SU-DHL-6 (cell line): ENCODE measurements around the gene FBXO24.

Experiments used
- CTCF ChIP-seq: fragments of 200-600 bp; sonication (generic); IDR thresholded peaks from one replicate; pipeline ENCODE4 v1.5.1; 2017; ENCODE audit warnings: antibody characterized with exemption, mild to moderate bottlenecking, low read length, moderate library complexity; ENCODE audit not compliant: insufficient read depth, poor library complexity, severe bottlenecking
- EZH2phosphoT487 ChIP-seq: fragments of 200-600 bp; sonication (generic), shearing (Covaris generic); conservative IDR thresholded peaks from 2 replicates; pipeline ENCODE4 v1.6.1; 2018; ENCODE audit warnings: mild to moderate bottlenecking, antibody characterized with exemption, low read length, moderate library complexity, mixed read lengths

DNA sequence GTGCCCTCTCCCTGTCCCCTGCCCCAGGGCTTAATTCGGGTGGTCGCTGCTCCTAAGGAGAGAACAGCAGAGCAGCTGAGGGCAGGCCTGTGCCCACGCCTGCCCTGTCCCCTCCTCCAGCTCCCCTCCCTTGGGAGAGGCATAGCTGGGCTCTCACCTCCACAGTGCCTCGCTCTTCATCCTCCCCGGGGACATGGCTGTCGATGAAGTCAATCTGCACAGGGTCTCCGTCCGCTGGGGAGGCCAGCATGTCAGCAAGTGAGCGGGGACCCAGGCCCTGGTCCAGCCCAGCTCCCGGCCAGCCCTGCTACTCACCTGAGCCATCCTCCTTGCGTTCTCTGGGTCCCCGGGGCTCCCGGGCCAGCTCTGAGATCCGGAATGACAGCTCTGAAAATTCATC lies 8.6 kb upstream of the FBXO24 start:
- TF ChIP-seq EZH2phosphoT487 (no peak), CTCF (no peak)
